ENCODE data around the gene EHD4. TPM values are rescaled to one million over a fixed set of nuclear protein-coding genes. Genes with fewer than 3 reads are reported as not detected.

Gene EHD4
- total RNA-seq, 1 experiment from 2014 or later = 20.2 TPM

GRCh38 chr15:41936155-41936554, 36.2 kb downstream of the EHD4 start:
- Mint-ChIP-seq H3K4me3 (ENCODE audit: low read depth, unreplicated experiment) (no peak overlapping the region), H3K27ac (ENCODE audit: unreplicated experiment) (no peak overlapping the region), H3K9me3 (ENCODE audit: low read depth, unreplicated experiment) (no peaks in the 10 kb centered on the region), H3K27me3 (ENCODE audit: unreplicated experiment) (no peaks in the 10 kb centered on the region), H3K4me1 (ENCODE audit: low read depth, unreplicated experiment) (peaks cover 30% of the 10 kb centered on the region), H3K36me3 (ENCODE audit: insufficient read depth, unreplicated experiment) (peaks cover 27% of the 10 kb centered on the region)
- no peak for DNase-seq
- no peak for TF ChIP-seq CTCF (IDR thresholded peaks at IDR 0.05; ENCODE audit: unreplicated experiment)
- CTCF ChIA-PET = no interaction called here
- intact Hi-C loops (cut with micrococcal nuclease; ENCODE audit: unreplicated experiment) = no loop called here
- no TSS peak for BruUV-seq (replicated peaks)

DNA sequence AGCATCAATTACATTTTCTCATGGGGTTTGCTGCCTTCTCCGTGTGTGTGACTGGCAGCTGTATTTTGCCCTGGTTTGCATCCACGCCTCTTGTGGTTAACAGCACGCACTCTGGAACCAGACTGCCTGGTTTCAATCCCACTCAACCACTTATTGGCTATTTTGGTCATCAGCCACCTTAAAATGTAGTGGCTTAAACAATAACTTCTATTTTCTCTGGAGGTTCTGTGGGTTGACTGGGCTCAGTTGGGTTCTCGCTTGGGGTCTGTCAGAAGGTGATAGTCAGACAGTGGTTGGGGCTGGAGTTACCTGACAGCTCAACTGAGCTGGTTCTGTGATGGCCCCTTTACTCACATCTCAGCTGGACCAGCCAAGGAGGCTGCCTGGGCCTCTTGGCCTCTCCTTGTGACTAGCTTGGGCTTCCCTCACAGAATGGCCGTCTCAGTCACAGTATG, 36.8 kb downstream of the EHD4 start:
- intact Hi-C loops (cut with micrococcal nuclease; ENCODE audit: unreplicated experiment) = no loop called here
- CTCF ChIA-PET = no interaction called here
- no peak for TF ChIP-seq CTCF (IDR thresholded peaks at IDR 0.05; ENCODE audit: unreplicated experiment)
- Mint-ChIP-seq H3K27ac (ENCODE audit: unreplicated experiment) (peak overlapping the region; percentile 36), H3K9me3 (ENCODE audit: low read depth, unreplicated experiment) (no peaks in the 10 kb centered on the region), H3K27me3 (ENCODE audit: unreplicated experiment) (no peaks in the 10 kb centered on the region), H3K4me3 (ENCODE audit: low read depth, unreplicated experiment) (no peak overlapping the region), H3K36me3 (ENCODE audit: insufficient read depth, unreplicated experiment) (peaks cover 25% of the 10 kb centered on the region), H3K4me1 (ENCODE audit: low read depth, unreplicated experiment) (peaks cover 25% of the 10 kb centered on the region)
- no peak for DNase-seq
- BruUV-seq (replicated peaks) = no TSS peak

- Mint-ChIP-seq H3K36me3 (ENCODE audit: insufficient read depth, unreplicated experiment) (peaks cover 20% of the 10 kb centered on the region), H3K27me3 (ENCODE audit: unreplicated experiment) (no peaks in the 10 kb centered on the region), H3K27ac (ENCODE audit: unreplicated experiment) (peak overlapping the region; percentile 36), H3K4me1 (ENCODE audit: low read depth, unreplicated experiment) (peaks cover 21% of the 10 kb centered on the region), H3K4me3 (ENCODE audit: low read depth, unreplicated experiment) (no peak overlapping the region), H3K9me3 (ENCODE audit: low read depth, unreplicated experiment) (no peaks in the 10 kb centered on the region)
- DNase-seq = no peak
- no TSS peak for BruUV-seq (replicated peaks)
- CTCF ChIA-PET = no interaction called here
- intact Hi-C loops (cut with micrococcal nuclease; ENCODE audit: unreplicated experiment) = no loop called here
- TF ChIP-seq CTCF (IDR thresholded peaks at IDR 0.05; ENCODE audit: unreplicated experiment) = no peak
These were observed 37.5 kb downstream of the EHD4 start for GRCh38 chr15:41934843-41935242.

GRCh38 chr15:41933771-41934170, 38.6 kb downstream of the EHD4 start:
- Mint-ChIP-seq H3K4me3 (ENCODE audit: low read depth, unreplicated experiment) (no peak overlapping the region), H3K9me3 (ENCODE audit: low read depth, unreplicated experiment) (no peaks in the 10 kb centered on the region), H3K4me1 (ENCODE audit: low read depth, unreplicated experiment) (peaks cover 21% of the 10 kb centered on the region), H3K27me3 (ENCODE audit: unreplicated experiment) (no peaks in the 10 kb centered on the region), H3K36me3 (ENCODE audit: insufficient read depth, unreplicated experiment) (peaks cover 20% of the 10 kb centered on the region), H3K27ac (ENCODE audit: unreplicated experiment) (no peak overlapping the region)
- intact Hi-C loops (cut with micrococcal nuclease; ENCODE audit: unreplicated experiment) = no loop called here
- BruUV-seq (replicated peaks) = no TSS peak
- DNase-seq = no peak
- CTCF ChIA-PET = no interaction called here
- no peak for TF ChIP-seq CTCF (IDR thresholded peaks at IDR 0.05; ENCODE audit: unreplicated experiment)

All from Calu3 (cell line).